A673 (cell line): Measurements from ENCODE around the gene SSBP4. TPM values are rescaled to one million over a fixed set of nuclear protein-coding genes. Genes with fewer than 3 reads are reported as not detected.

Experiments used
- BruUV-seq: library from RNA; stranded (reverse); fragments of 400-500 nt; replicated peaks from 2 replicates; lab custom pipeline; 2021; lab: Mats Ljungman, UMichigan
- CTCF ChIA-PET: fragments of 300-600 bp; sonication (Branson Sonifier 250); formaldehyde crosslinking; loops from one replicate; lab custom pipeline; 2022; ENCODE audit warnings: antibody characterized with exemption; lab: Charles Lee
- POLR2A ChIA-PET: fragments of 300-600 bp; sonication (Branson Sonifier 250); formaldehyde crosslinking; loops from one replicate; lab custom pipeline; 2022; ENCODE audit warnings: antibody characterized with exemption; ENCODE audit not compliant: low non-redundant PET; lab: Charles Lee
- DNase-seq: peaks from one replicate; pipeline ENCODE4 v3.0.0-alpha.2; 2015; ENCODE audit warnings: low spot score
- H3K27ac ChIP-seq: fragments of 200-600 bp; sonication (generic); 2 replicates; pipeline ENCODE4 v1.5.1; 2016; ENCODE audit warnings: mixed run types, low read depth, mild to moderate bottlenecking, mixed read lengths, antibody characterized with exemption, low read length; ENCODE audit not compliant: poor library complexity, severe bottlenecking
- H3K27me3 ChIP-seq: fragments of 200-600 bp; sonication (generic); replicated peaks from 2 replicates; pipeline ENCODE4 v1.6.1; 2017; ENCODE audit warnings: mixed run types, low read depth, mild to moderate bottlenecking, mixed read lengths, antibody characterized with exemption, low read length; ENCODE audit not compliant: insufficient read depth, poor library complexity
- H3K36me3 ChIP-seq: fragments of 200-600 bp; sonication (generic); 2 replicates; pipeline ENCODE4 v1.6.1; 2016; ENCODE audit warnings: mixed run types, mild to moderate bottlenecking, mixed read lengths, antibody characterized with exemption, low read length; ENCODE audit not compliant: insufficient read depth, poor library complexity, severe bottlenecking
- H3K4me1 ChIP-seq: fragments of 200-600 bp; sonication (generic); 2 replicates; pipeline ENCODE4 v1.6.1; 2017; ENCODE audit warnings: mixed run types, mild to moderate bottlenecking, mixed read lengths, antibody characterized with exemption, low read length; ENCODE audit not compliant: insufficient read depth, poor library complexity, severe bottlenecking
- H3K4me3 ChIP-seq: fragments of 200-600 bp; sonication (generic); 2 replicates; pipeline ENCODE4 v1.5.1; 2016; ENCODE audit warnings: low read depth, mixed run types, mild to moderate bottlenecking, mixed read lengths, low read length; ENCODE audit not compliant: poor library complexity, severe bottlenecking
- H3K9me3 ChIP-seq: fragments of 200-600 bp; sonication (generic); 2 replicates; pipeline ENCODE4 v1.6.1; 2016; ENCODE audit warnings: mixed run types, low read depth, mild to moderate bottlenecking, mixed read lengths, antibody characterized with exemption, low read length; ENCODE audit not compliant: poor library complexity, severe bottlenecking
- CTCF ChIP-seq: fragments of 300-800, 200-600 bp; sonication (generic); conservative IDR thresholded peaks from 2 replicates; pipeline ENCODE4 v1.5.1; 2017; ENCODE audit warnings: low read depth, mild to moderate bottlenecking, antibody characterized with exemption, low read length, moderate library complexity, mixed read lengths
- EZH2 ChIP-seq: fragments of 200-600 bp; sonication (generic); IDR thresholded peaks from 2 replicates; pipeline ENCODE4 v1.6.1; 2017; ENCODE audit warnings: borderline replicate concordance, low read depth, mild to moderate bottlenecking, mixed read lengths, antibody characterized with exemption, low read length; ENCODE audit not compliant: poor library complexity, severe bottlenecking
- intact Hi-C: fragments of 100-400 bp; cut with micrococcal nuclease; formaldehyde crosslinking; loops from one replicate; pipeline ENCODE4 v1.10.0; 2022; ENCODE audit not compliant: unreplicated experiment
- total RNA-seq: library from RNA; stranded (reverse); gene quantifications from 2 replicates; pipeline ENCODE4 v1.2.3, GENCODE V29; 2021

The SSBP4 gene
- total RNA-seq, 1 experiment from 2014 or later = 248 TPM

- Histone ChIP-seq H3K4me3 (no peak overlapping the region), H3K4me1 (peaks cover 32% of the 10 kb centered on the region), H3K36me3 (no peaks in the 10 kb centered on the region), H3K27ac (peak overlapping the region; percentile 39), H3K27me3 (no peaks in the 10 kb centered on the region), H3K9me3 (no peaks in the 10 kb centered on the region)
- ChIA-PET POLR2A (no interaction called here), CTCF (no interaction called here)
- DNase-seq = no peak
- intact Hi-C loops = no loop called here
- TF ChIP-seq CTCF = no peak
- TF ChIP-seq EZH2 = no peak
- no TSS peak for BruUV-seq
These were observed 57.4 kb downstream of the SSBP4 start for GRCh38 chr19:18476507-18477041.

GRCh38 chr19:18477042-18477779, 58.0 kb downstream of the SSBP4 start:
- no peaks in the 10 kb centered on the region for H3K36me3 ChIP-seq
- intact Hi-C loops = no loop called here
- CTCF ChIA-PET = no interaction called here

GRCh38 chr19:18477974-18478373, 58.8 kb downstream of the SSBP4 start:
- H3K27ac ChIP-seq = peak overlapping the region; percentile 61
- ChIA-PET CTCF (no interaction called here), POLR2A (no interaction called here)
- H3K4me1 ChIP-seq = peaks cover 32% of the 10 kb centered on the region
- TF ChIP-seq EZH2 (no peak), CTCF (no peak)
- intact Hi-C loops = no loop called here
- H3K4me3 ChIP-seq = no peak overlapping the region
- no peaks in the 10 kb centered on the region for H3K9me3 ChIP-seq
- H3K27me3 ChIP-seq = no peaks in the 10 kb centered on the region
- H3K36me3 ChIP-seq = no peaks in the 10 kb centered on the region
- BruUV-seq = no TSS peak
- no peak for DNase-seq

More at GRCh38 chr19:18477042-18477779, 58.0 kb downstream of the SSBP4 start:
- POLR2A ChIA-PET = no interaction called here
- peak; percentile 50 for DNase-seq
- peaks cover 32% of the 10 kb centered on the region for H3K4me1 ChIP-seq
- no peak overlapping the region for H3K4me3 ChIP-seq
- no TSS peak for BruUV-seq
- H3K27me3 ChIP-seq = no peaks in the 10 kb centered on the region
- H3K27ac ChIP-seq = peak overlapping the region; percentile 39
- no peaks in the 10 kb centered on the region for H3K9me3 ChIP-seq
- TF ChIP-seq EZH2 (no peak), CTCF (peak; percentile 47)
